Neural cell (in vitro differentiated cells): Measurements from ENCODE around the gene DYNLT4.

Source experiments
- CTCF ChIP-seq: fragments of 450-650 bp; IDR thresholded peaks from 2 replicates; pipeline ENCODE4 v1.5.1; 2014; ENCODE audit warnings: antibody characterized with exemption, mild to moderate bottlenecking, moderate library complexity; ENCODE audit not compliant: poor library complexity, severe bottlenecking
- EP300 ChIP-seq: fragments of 450-650 bp; conservative IDR thresholded peaks from 2 replicates; pipeline ENCODE4 v1.6.1; 2014; ENCODE audit warnings: antibody characterized with exemption, mild to moderate bottlenecking, moderate library complexity; ENCODE audit not compliant: poor library complexity, severe bottlenecking
- POLR2AphosphoS5 ChIP-seq: IDR thresholded peaks from 2 replicates; pipeline ENCODE4 v1.6.1; 2012
- REST ChIP-seq: IDR thresholded peaks from 2 replicates; pipeline ENCODE4 v1.6.1; 2012; ENCODE audit warnings: borderline replicate concordance

- no peak for TF ChIP-seq CTCF
- TF ChIP-seq EP300 = no peak
- TF ChIP-seq POLR2AphosphoS5 = no peak
- TF ChIP-seq REST = no peak
These were observed 3.6 kb downstream of the DYNLT4 start for GRCh38 chr1:44803312-44804095.
